Ovary (tissue), 9 donors: ENCODE measurements around the gene SPSB3. TPM values are rescaled to one million over a fixed set of nuclear protein-coding genes. Genes with fewer than 3 reads are reported as not detected.

Experiments
- DNase-seq, 5 donors: peaks; one replicate each; pipeline ENCODE4 v3.0.0-alpha.2; 2019 to 2020
- H3K27ac ChIP-seq, 2 donors: fragments of 200-600 bp; one replicate each; pipeline versions ENCODE4 v1.5.1 to v1.8.0; 2019 to 2022
- H3K27me3 ChIP-seq: fragments of 200-600 bp; one replicate; pipeline ENCODE4 v1.8.0; 2022
- H3K36me3 ChIP-seq: fragments of 200-600 bp; sonication (generic); one replicate; pipeline ENCODE4 v1.5.1; 2019
- H3K4me1 ChIP-seq: one replicate; pipeline ENCODE4 v1.8.1; 2013; ENCODE audit warnings: mild to moderate bottlenecking, moderate library complexity; ENCODE audit not compliant: insufficient read depth
- H3K4me3 ChIP-seq: fragments of 200-600 bp; sonication (generic); one replicate; pipeline ENCODE4 v1.5.1; 2017
- H3K9me3 ChIP-seq, 2 donors: fragments of 200-600 bp in 1 of 2; sonication (generic) in 1 of 2; one replicate each; pipeline versions ENCODE4 v1.5.1 to v1.8.1; 2013 to 2019; ENCODE audit warnings: mild to moderate bottlenecking in 1 of 2, moderate library complexity in 1 of 2
- EP300 ChIP-seq: sonication (generic); formaldehyde crosslinking; IDR thresholded peaks from one replicate; pipeline ENCODE4 v1.6.1; 2017; ENCODE audit warnings: antibody characterized with exemption
- POLR2A ChIP-seq: fragments of 450-650 bp; IDR thresholded peaks from one replicate; pipeline ENCODE4 v1.6.1; 2017; ENCODE audit warnings: antibody characterized with exemption, mild to moderate bottlenecking, moderate library complexity
- WGBS, 3 donors: extraction: QIAGEN DNeasy Blood & Tissue Kit in 1 of 3; methylation state at CpG; one replicate each; pipeline versions ENCODE4 v1.1.5 to v1.1.7; 2013 to 2017; 5-methylcytosine and 5-hydroxymethylcytosine counted together
- intact Hi-C, 4 donors: fragments of 100-400 bp; cut with DNase I; formaldehyde crosslinking; loops; one replicate each; pipeline versions ENCODE4 v1.11.0 to v1.15.1; 2022 to 2023
- polyA plus RNA-seq, 2 donors: library from polyadenylated mRNA; stranded (reverse); fragments of 200-250 nt in 1 of 2; fragments of 350-450 nt in 1 of 2; fragmentation: Illumina TruSeq in 1 of 2; extraction: RNeasy Lipid Tissue Mini Kit (QIAGEN cat#74804) in 1 of 2; gene quantifications; one replicate each; pipeline ENCODE4 v1.2.3, GENCODE V29; 2013 to 2014
- total RNA-seq, 7 donors: library from RNA; depleted of rRNA in 2 of 7; stranded (reverse); fragments of >200 nt in 2 of 7; fragmentation: NEBNext Ultra II Directional in 3 of 7; extraction: Animal tissue kit (Norgen Biotek cat#: 25700) in 3 of 7; gene quantifications; one replicate each; pipeline versions ENCODE4 v1.1.0 to v1.2.4, GENCODE V29; 2016 to 2023
- TF ChIP-seq, protein P1 (sequence below), 3 donors: fragments of 450-650 bp in 2 of 3; fragments of 200-600 bp in 1 of 3; IDR thresholded peaks; one replicate each; pipeline versions ENCODE4 v1.5.1 to v1.8.0; 2016 to 2022; ENCODE audit warnings: antibody characterized with exemption in 3 of 3, mild to moderate bottlenecking in 1 of 3
- donor health status: DM: no; HTN: no; CAD: no; lungs with moderate emphysema.
- donor health status: DM: no; HTN: no; CAD: no.
- donor health status: Bipolar disorder and iron deficiency.
- donor health status: DM: yes; HTN: yes; CAD: no.
- donor health status: DM: no; HTN: no; CAD: no.
- donor health status: DM: yes; HTN: yes; CAD: no.

Gene SPSB3
- total and polyA plus RNA-seq, 9 donors, result 2.4 to 138 (median 57.6) TPM

GRCh38 chr16:1773703-1774447 is 8.5 kb downstream of the SPSB3 start:
- 12 to 16% (median 12%) methylated on average over 25 to 45 of the region's 45 CpGs for WGBS, 3 donors
- TF ChIP-seq EP300 (no peak), POLR2A (no peak)
- TF ChIP-seq, protein P1, sequence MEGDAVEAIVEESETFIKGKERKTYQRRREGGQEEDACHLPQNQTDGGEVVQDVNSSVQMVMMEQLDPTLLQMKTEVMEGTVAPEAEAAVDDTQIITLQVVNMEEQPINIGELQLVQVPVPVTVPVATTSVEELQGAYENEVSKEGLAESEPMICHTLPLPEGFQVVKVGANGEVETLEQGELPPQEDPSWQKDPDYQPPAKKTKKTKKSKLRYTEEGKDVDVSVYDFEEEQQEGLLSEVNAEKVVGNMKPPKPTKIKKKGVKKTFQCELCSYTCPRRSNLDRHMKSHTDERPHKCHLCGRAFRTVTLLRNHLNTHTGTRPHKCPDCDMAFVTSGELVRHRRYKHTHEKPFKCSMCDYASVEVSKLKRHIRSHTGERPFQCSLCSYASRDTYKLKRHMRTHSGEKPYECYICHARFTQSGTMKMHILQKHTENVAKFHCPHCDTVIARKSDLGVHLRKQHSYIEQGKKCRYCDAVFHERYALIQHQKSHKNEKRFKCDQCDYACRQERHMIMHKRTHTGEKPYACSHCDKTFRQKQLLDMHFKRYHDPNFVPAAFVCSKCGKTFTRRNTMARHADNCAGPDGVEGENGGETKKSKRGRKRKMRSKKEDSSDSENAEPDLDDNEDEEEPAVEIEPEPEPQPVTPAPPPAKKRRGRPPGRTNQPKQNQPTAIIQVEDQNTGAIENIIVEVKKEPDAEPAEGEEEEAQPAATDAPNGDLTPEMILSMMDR (IDR thresholded peaks at IDR 0.05), result no peak
- Histone ChIP-seq H3K27ac (peak overlapping the region; percentile 57 to 77), H3K9me3 (no peaks in the 10 kb centered on the region), H3K36me3 (no peaks in the 10 kb centered on the region), H3K27me3 (no peaks in the 10 kb centered on the region), H3K4me3 (peak overlapping the region; percentile 92), H3K4me1 (peaks cover 17% of the 10 kb centered on the region)
- intact Hi-C loops, result no loop called here
- no peak for DNase-seq

DNA sequence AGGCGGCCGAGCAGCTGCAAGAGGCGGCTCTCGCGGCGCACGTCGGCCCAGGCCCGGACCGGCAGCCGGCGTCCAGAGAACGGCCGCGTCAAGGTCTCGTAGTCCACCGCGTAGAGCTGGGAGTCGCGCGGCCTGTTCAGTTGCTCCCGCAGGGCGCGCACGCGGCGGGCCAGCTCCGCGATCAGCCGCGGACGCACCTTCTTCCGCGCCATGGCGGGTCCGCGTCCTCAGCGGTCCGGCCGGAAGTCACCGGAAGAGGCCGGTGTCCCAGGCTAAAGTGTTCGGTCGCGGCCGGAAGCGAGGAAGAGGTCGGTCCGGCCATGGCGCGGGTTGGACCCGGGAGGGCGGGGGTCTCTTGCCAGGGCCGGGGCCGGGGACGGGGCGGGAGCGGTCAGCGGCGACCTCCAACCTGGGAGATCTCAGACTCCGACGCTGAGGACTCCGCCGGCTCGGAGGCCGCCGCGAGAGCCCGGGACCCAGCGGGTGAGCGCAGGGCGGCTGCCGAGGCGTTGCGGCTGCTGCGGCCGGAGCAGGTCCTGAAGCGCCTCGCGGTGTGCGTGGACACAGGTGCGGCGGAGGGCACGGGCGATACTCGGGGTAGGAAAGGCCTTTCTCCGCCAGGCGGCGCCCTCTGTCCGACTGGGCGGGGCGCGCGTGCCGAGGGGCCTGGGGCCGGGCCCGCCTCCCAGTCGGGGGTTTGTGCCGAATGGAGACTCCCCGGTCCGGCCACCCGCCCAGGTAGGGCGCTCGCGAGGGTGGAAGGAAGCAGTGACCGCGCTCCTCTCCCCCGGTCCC is 9.3 kb downstream of the SPSB3 start, which contains the start of gene MRPS34:
Gene MRPS34, minus strand, starts transcription at position 227 of the 795 bp plus-strand sequence. Its CDS starts 15 bp downstream, at position 212.
- TF ChIP-seq EP300 (no peak), POLR2A (peak; percentile 30)
- TF ChIP-seq, protein P1 (IDR thresholded peaks at IDR 0.05), result peak; percentile 16 to 62 (median 46)
- peak within 1 kb of the TSS; percentile 57 to 77 for H3K27ac ChIP-seq
- peak; percentile 76 to 90 (median 84) for DNase-seq
- H3K4me3 ChIP-seq, result peak within 1 kb of the TSS; percentile 92
- H3K36me3 ChIP-seq, result no peaks in the 10 kb centered on the region
- intact Hi-C loops, result no loop called here
- H3K9me3 ChIP-seq, result no peaks in the 10 kb centered on the region
- H3K4me1 ChIP-seq, result peaks cover 17% of the 10 kb centered on the region
- H3K27me3 ChIP-seq, result no peaks in the 10 kb centered on the region
- WGBS, 3 donors, result 0 to 1% (median 0%) methylated on average over 52 to 108 of the region's 108 CpGs

GRCh38 chr16:1772362-1772907 is 9.9 kb downstream of the SPSB3 start, which contains the start of gene EME2:
EME2 (plus strand) TSS chr16:1772810; CDS start chr16:1773228, 418 bp downstream.
- H3K27ac ChIP-seq, result peak within 1 kb of the TSS; percentile 57 to 77
- no peaks in the 10 kb centered on the region for H3K36me3 ChIP-seq
- WGBS, 3 donors, result 1% methylated on average over 49 to 53 of the region's 53 CpGs
- no peaks in the 10 kb centered on the region for H3K27me3 ChIP-seq
- TF ChIP-seq POLR2A (no peak), EP300 (no peak)
- TF ChIP-seq, protein P1 (IDR thresholded peaks at IDR 0.05), result no peak
- H3K4me3 ChIP-seq, result peak within 1 kb of the TSS; percentile 92
- intact Hi-C loops, result no loop called here
- no peaks in the 10 kb centered on the region for H3K9me3 ChIP-seq
- no peak for DNase-seq
- peaks cover 17% of the 10 kb centered on the region for H3K4me1 ChIP-seq

- intact Hi-C loops, result no loop called here
- Histone ChIP-seq H3K27me3 (no peaks in the 10 kb centered on the region), H3K27ac (peak overlapping the region; percentile 39 to 76), H3K4me1 (peaks cover 17% of the 10 kb centered on the region), H3K36me3 (no peaks in the 10 kb centered on the region), H3K9me3 (no peaks in the 10 kb centered on the region), H3K4me3 (peak overlapping the region; percentile 92)
- WGBS, 3 donors, result 8 to 13% (median 10%) methylated on average over 19 to 22 of the region's 22 CpGs
- TF ChIP-seq, protein P1 (IDR thresholded peaks at IDR 0.05), result no peak
- TF ChIP-seq POLR2A (no peak), EP300 (no peak)
- no peak for DNase-seq
Observed at GRCh38 chr16:1771864-1772361, 10.5 kb downstream of the SPSB3 start.
